HEK293 (cell line): Measurements from ENCODE around the gene FAM221A.

Experiments used
- CTCF ChIA-PET: fragments of 350-600 bp; formaldehyde crosslinking; extraction: SDS; loops from one replicate; lab custom pipeline; 2021; ENCODE audit warnings: antibody characterized with exemption; lab: Yijun Ruan, JAX
- POLR2A ChIA-PET: fragments of 300-600 bp; formaldehyde crosslinking; extraction: SDS; loops from one replicate; lab custom pipeline; 2020; ENCODE audit warnings: antibody characterized with exemption, inconsistent platforms; lab: Yijun Ruan, JAX
- H3K27ac ChIP-seq: fragments of 200-500 bp; sonication (Bioruptor generic); 2 replicates; pipeline ENCODE4 v1.5.1; 2014; ENCODE audit warnings: low read depth, low read length, control low read depth, inconsistent platforms; ENCODE audit errors: extremely low read depth
- H3K36me3 ChIP-seq, 2 experiments: fragments of 200-500 bp in 1 of 2; sonication (Bioruptor generic) in 1 of 2; 1 replicate in 1 of 2; 2 replicates in 1 of 2; pipeline ENCODE4 v1.5.1; 2014 to 2017; ENCODE audit warnings: inconsistent platforms in 2 of 2, low read length in 2 of 2; ENCODE audit not compliant: control insufficient read depth in 2 of 2, insufficient read depth in 1 of 2
- H3K4me1 ChIP-seq: fragments of 200-500 bp; sonication (Bioruptor generic); 2 replicates; pipeline ENCODE4 v1.5.1; 2014; ENCODE audit warnings: mild to moderate bottlenecking, low read length, inconsistent platforms; ENCODE audit not compliant: control insufficient read depth, insufficient read depth
- H3K4me3 ChIP-seq: 2 replicates; pipeline ENCODE4 v1.5.1; 2011; ENCODE audit warnings: low read depth, mild to moderate bottlenecking, control low read depth, low read length, moderate library complexity
- H3K9me3 ChIP-seq: fragments of 200-500 bp; sonication (Bioruptor generic); 2 replicates; pipeline ENCODE4 v1.5.1; 2014; ENCODE audit warnings: low read depth, low read length, inconsistent platforms; ENCODE audit not compliant: control insufficient read depth, insufficient read depth
- EGR2 ChIP-seq: fragments of 450-650 bp; formaldehyde crosslinking; IDR thresholded peaks from 2 replicates; pipeline ENCODE4 v1.5.1; 2016; ENCODE audit warnings: low read depth, missing biosample characterization, missing genetic modification characterization
- GLIS1 ChIP-seq: fragments of 450-650 bp; formaldehyde crosslinking; IDR thresholded peaks from 2 replicates; pipeline ENCODE4 v1.5.1; 2016; ENCODE audit warnings: missing biosample characterization, missing genetic modification characterization
- GLIS2 ChIP-seq: fragments of 450-650 bp; formaldehyde crosslinking; IDR thresholded peaks from 2 replicates; pipeline ENCODE4 v1.5.1; 2016; ENCODE audit warnings: missing biosample characterization, missing genetic modification characterization
- IKZF3 ChIP-seq: fragments of 450-650 bp; IDR thresholded peaks from 2 replicates; pipeline ENCODE4 v1.5.0; 2018; ENCODE audit warnings: missing biosample characterization, mild to moderate bottlenecking, missing genetic modification characterization, moderate library complexity
- KLF16 ChIP-seq: fragments of 450-650 bp; formaldehyde crosslinking; IDR thresholded peaks from 2 replicates; pipeline ENCODE4 v1.5.1; 2017; ENCODE audit warnings: missing biosample characterization, missing genetic modification characterization
- KLF9 ChIP-seq: fragments of 450-650 bp; formaldehyde crosslinking; IDR thresholded peaks from 2 replicates; pipeline ENCODE4 v1.5.1; 2016; ENCODE audit warnings: missing biosample characterization, missing genetic modification characterization, low read depth
- YY1 ChIP-seq: fragments of 450-650 bp; formaldehyde crosslinking; IDR thresholded peaks from 2 replicates; pipeline ENCODE4 v1.5.1; 2018; ENCODE audit warnings: missing biosample characterization, missing genetic modification characterization
- YY2 ChIP-seq: fragments of 450-650 bp; formaldehyde crosslinking; IDR thresholded peaks from 2 replicates; pipeline ENCODE4 v1.5.1; 2016; ENCODE audit warnings: missing biosample characterization, missing genetic modification characterization
- ZBTB17 ChIP-seq: fragments of 450-650 bp; formaldehyde crosslinking; IDR thresholded peaks from 2 replicates; pipeline ENCODE4 v1.5.1; 2016; ENCODE audit warnings: missing biosample characterization, missing genetic modification characterization
- ZBTB8A ChIP-seq: fragments of 450-650 bp; formaldehyde crosslinking; IDR thresholded peaks from 2 replicates; pipeline ENCODE4 v1.5.1; 2016; ENCODE audit warnings: missing biosample characterization, missing genetic modification characterization
- ZFHX2 ChIP-seq: fragments of 450-650 bp; formaldehyde crosslinking; conservative IDR thresholded peaks from 2 replicates; pipeline ENCODE4 v1.5.1; 2016; ENCODE audit warnings: missing biosample characterization, missing genetic modification characterization
- ZIC2 ChIP-seq: fragments of 450-650 bp; formaldehyde crosslinking; IDR thresholded peaks from 2 replicates; pipeline ENCODE4 v1.5.1; 2016; ENCODE audit warnings: missing biosample characterization, missing genetic modification characterization
- ZNF121 ChIP-seq: fragments of 450-650 bp; formaldehyde crosslinking; IDR thresholded peaks from 2 replicates; pipeline ENCODE4 v1.5.1; 2016; ENCODE audit warnings: missing biosample characterization, missing genetic modification characterization
- ZNF146 ChIP-seq: fragments of 450-650 bp; formaldehyde crosslinking; IDR thresholded peaks from 2 replicates; pipeline ENCODE4 v1.5.1; 2016; ENCODE audit warnings: missing biosample characterization, missing genetic modification characterization
- ZNF19 ChIP-seq: fragments of 450-650 bp; formaldehyde crosslinking; IDR thresholded peaks from 2 replicates; pipeline ENCODE4; 2016; ENCODE audit warnings: missing biosample characterization, missing genetic modification characterization, low read depth
- ZNF2 ChIP-seq: fragments of 450-650 bp; formaldehyde crosslinking; IDR thresholded peaks from 2 replicates; pipeline ENCODE4 v1.5.1; 2016; ENCODE audit warnings: missing biosample characterization, missing genetic modification characterization
- ZNF426 ChIP-seq: fragments of 450-650 bp; formaldehyde crosslinking; IDR thresholded peaks from 2 replicates; pipeline ENCODE4 v1.5.1; 2017; ENCODE audit warnings: missing biosample characterization, missing genetic modification characterization, mild to moderate bottlenecking, inconsistent platforms, moderate library complexity
- ZNF501 ChIP-seq: fragments of 450-650 bp; formaldehyde crosslinking; IDR thresholded peaks from 2 replicates; pipeline ENCODE4 v1.5.1; 2016; ENCODE audit warnings: missing biosample characterization, missing genetic modification characterization
- ZNF510 ChIP-seq: fragments of 450-650 bp; formaldehyde crosslinking; IDR thresholded peaks from 2 replicates; pipeline ENCODE4 v1.5.1; 2018; ENCODE audit warnings: mild to moderate bottlenecking, missing genetic modification characterization, missing biosample characterization; ENCODE audit not compliant: insufficient replicate concordance
- ZNF548 ChIP-seq: fragments of 450-650 bp; formaldehyde crosslinking; IDR thresholded peaks from 2 replicates; pipeline ENCODE4 v1.5.1; 2016; ENCODE audit warnings: missing biosample characterization, missing genetic modification characterization
- ZNF621 ChIP-seq: fragments of 450-650 bp; formaldehyde crosslinking; IDR thresholded peaks from 2 replicates; pipeline ENCODE4 v1.5.1; 2017; ENCODE audit warnings: missing biosample characterization, missing genetic modification characterization
- ZNF654 ChIP-seq: fragments of 450-650 bp; formaldehyde crosslinking; IDR thresholded peaks from 2 replicates; pipeline ENCODE4 v1.5.1; 2016; ENCODE audit warnings: low read depth, missing biosample characterization, missing genetic modification characterization
- ZNF785 ChIP-seq: fragments of 450-650 bp; formaldehyde crosslinking; IDR thresholded peaks from 2 replicates; pipeline ENCODE4 v1.5.1; 2016; ENCODE audit warnings: missing biosample characterization, missing genetic modification characterization
- ZNF792 ChIP-seq: fragments of 450-650 bp; formaldehyde crosslinking; IDR thresholded peaks from 2 replicates; pipeline ENCODE4 v1.5.1; 2016; ENCODE audit warnings: missing biosample characterization, missing genetic modification characterization
- TF ChIP-seq, protein P1 (sequence below): fragments of 450-650 bp; formaldehyde crosslinking; IDR thresholded peaks from 2 replicates; pipeline ENCODE4 v1.5.1; 2017; ENCODE audit warnings: missing biosample characterization, missing genetic modification characterization
- TF ChIP-seq, protein P2 (sequence below): fragments of 450-650 bp; formaldehyde crosslinking; IDR thresholded peaks from 2 replicates; pipeline ENCODE4 v1.5.1; 2016; ENCODE audit warnings: missing biosample characterization, missing genetic modification characterization
- TF ChIP-seq, protein P3 (sequence below): fragments of 450-650 bp; formaldehyde crosslinking; IDR thresholded peaks from 2 replicates; pipeline ENCODE4 v1.5.1; 2016; ENCODE audit warnings: missing biosample characterization, missing genetic modification characterization

FAM221A gene

DNA sequence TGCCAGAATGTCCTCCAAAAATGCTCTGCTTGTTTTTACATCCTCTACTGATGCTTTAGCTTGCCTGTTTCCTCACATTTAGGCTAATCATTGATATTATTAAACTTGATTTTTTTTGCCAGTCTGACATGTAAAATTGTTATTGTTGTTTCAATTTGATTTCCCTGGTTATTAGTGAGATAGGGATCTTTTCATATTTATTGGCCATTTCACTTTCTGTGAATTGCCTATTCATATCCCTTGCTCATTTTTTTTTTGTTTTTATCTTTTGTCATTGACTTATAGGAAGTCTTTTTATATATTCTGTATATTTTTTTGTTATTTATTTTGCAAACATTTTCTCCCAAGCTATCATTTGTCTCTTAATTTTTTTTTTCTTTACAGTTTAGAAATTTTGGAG, 13.2 kb downstream of the FAM221A start (continued):
- TF ChIP-seq, protein P1, sequence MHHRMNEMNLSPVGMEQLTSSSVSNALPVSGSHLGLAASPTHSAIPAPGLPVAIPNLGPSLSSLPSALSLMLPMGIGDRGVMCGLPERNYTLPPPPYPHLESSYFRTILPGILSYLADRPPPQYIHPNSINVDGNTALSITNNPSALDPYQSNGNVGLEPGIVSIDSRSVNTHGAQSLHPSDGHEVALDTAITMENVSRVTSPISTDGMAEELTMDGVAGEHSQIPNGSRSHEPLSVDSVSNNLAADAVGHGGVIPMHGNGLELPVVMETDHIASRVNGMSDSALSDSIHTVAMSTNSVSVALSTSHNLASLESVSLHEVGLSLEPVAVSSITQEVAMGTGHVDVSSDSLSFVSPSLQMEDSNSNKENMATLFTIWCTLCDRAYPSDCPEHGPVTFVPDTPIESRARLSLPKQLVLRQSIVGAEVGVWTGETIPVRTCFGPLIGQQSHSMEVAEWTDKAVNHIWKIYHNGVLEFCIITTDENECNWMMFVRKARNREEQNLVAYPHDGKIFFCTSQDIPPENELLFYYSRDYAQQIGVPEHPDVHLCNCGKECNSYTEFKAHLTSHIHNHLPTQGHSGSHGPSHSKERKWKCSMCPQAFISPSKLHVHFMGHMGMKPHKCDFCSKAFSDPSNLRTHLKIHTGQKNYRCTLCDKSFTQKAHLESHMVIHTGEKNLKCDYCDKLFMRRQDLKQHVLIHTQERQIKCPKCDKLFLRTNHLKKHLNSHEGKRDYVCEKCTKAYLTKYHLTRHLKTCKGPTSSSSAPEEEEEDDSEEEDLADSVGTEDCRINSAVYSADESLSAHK (tag by site-specific recombination), result no peak
- no peak for TF ChIP-seq ZNF2 (tag by site-specific recombination)
- TF ChIP-seq ZNF146, result no peak
- TF ChIP-seq ZNF621, result no peak
- no peak for TF ChIP-seq ZNF510 (tag by site-specific recombination)
- TF ChIP-seq GLIS2 (tag by site-specific recombination), result no peak

DNA sequence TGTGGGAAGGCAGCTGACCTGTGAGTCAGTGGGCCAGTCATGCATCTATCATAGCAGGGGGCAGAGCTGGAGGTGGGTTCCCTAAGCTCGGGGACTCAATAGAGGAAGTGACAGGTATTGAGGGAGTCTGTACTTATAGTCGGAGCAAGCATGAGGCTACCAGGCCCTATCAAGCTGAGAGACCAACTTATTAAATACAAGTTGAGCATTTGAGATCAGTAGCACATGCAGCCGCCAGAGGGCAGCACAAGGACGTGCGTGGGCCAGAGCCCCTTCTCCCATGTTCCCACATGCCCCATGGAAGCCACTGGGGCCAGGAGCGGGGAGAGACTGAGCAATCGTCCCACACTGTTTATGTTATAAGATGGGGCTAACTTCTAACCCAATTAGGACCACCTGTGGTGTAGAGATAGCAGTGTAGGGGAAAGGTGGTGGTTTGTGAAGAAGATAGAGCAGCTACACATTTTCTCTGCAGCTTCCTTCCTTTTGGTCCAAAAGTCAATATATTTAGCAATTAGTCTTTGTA, 17.0 kb downstream of the FAM221A start:
- H3K9me3 ChIP-seq, result no peaks in the 10 kb centered on the region
- ChIA-PET CTCF (interaction anchor here (0.5 to 5.5 kb wide), 30 partner anchors 11 to 1401 kb away, joined by 3 to 67 read pairs (median 3); partner anchors contain the start of genes FAM221A and STK31), POLR2A (interaction anchor here (0.6 kb wide), 1 partner anchor 65 kb away, joined by 3 read pairs; no protein-coding TSS in a partner anchor)
- TF ChIP-seq EGR2 (peak; percentile 29; the same call in 1 of the 2 replicates), ZFHX2 (tag by site-specific recombination) (peak; percentile 77), ZBTB17 (0 out of 2 replicates have a peak, but pooled peaks have one; percentile 33), ZNF654 (peak; percentile 28; the same call in 1 of the 2 replicates), KLF16 (tag by site-specific recombination) (no peak), GLIS1 (tag by site-specific recombination) (peak; percentile 38; the same call in 1 of the 2 replicates), ZNF426 (tag by site-specific recombination) (no peak), ZBTB8A (0 out of 2 replicates have a peak, but pooled peaks have one; percentile 12), ZNF792 (tag by site-specific recombination) (no peak), ZNF785 (tag by site-specific recombination) (no peak), KLF9 (tag by site-specific recombination) (no peak), IKZF3 (tag by site-specific recombination) (peak; percentile 86), ZIC2 (tag by site-specific recombination) (peak; percentile 52), ZNF548 (tag by site-specific recombination) (no peak), ZNF501 (tag by site-specific recombination) (peak; percentile 29; the same call in 1 of the 2 replicates), ZNF621 (no peak), ZNF121 (no peak), YY2 (0 out of 2 replicates have a peak, but pooled peaks have one; percentile 18), ZNF19 (tag by site-specific recombination) (no peak), YY1 (tag by site-specific recombination) (no peak)
- TF ChIP-seq, protein P2, sequence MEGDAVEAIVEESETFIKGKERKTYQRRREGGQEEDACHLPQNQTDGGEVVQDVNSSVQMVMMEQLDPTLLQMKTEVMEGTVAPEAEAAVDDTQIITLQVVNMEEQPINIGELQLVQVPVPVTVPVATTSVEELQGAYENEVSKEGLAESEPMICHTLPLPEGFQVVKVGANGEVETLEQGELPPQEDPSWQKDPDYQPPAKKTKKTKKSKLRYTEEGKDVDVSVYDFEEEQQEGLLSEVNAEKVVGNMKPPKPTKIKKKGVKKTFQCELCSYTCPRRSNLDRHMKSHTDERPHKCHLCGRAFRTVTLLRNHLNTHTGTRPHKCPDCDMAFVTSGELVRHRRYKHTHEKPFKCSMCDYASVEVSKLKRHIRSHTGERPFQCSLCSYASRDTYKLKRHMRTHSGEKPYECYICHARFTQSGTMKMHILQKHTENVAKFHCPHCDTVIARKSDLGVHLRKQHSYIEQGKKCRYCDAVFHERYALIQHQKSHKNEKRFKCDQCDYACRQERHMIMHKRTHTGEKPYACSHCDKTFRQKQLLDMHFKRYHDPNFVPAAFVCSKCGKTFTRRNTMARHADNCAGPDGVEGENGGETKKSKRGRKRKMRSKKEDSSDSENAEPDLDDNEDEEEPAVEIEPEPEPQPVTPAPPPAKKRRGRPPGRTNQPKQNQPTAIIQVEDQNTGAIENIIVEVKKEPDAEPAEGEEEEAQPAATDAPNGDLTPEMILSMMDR (tag by site-specific recombination), result peak; percentile 39; the same call in 1 of the 2 replicates
- TF ChIP-seq, protein P3, sequence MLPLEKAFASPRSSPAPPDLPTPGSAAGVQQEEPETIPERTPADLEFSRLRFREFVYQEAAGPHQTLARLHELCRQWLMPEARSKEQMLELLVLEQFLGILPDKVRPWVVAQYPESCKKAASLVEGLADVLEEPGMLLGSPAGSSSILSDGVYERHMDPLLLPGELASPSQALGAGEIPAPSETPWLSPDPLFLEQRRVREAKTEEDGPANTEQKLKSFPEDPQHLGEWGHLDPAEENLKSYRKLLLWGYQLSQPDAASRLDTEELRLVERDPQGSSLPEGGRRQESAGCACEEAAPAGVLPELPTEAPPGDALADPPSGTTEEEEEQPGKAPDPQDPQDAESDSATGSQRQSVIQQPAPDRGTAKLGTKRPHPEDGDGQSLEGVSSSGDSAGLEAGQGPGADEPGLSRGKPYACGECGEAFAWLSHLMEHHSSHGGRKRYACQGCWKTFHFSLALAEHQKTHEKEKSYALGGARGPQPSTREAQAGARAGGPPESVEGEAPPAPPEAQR (tag by site-specific recombination), result no peak
- H3K27ac ChIP-seq, result no peak overlapping the region
- no peak overlapping the region for H3K4me3 ChIP-seq
- no peaks in the 10 kb centered on the region for H3K4me1 ChIP-seq
- H3K36me3 ChIP-seq, result peaks cover 22 to 46% of the 10 kb centered on the region in 2 experiments
